ENCODE results near the gene SSB.

Gene SSB

DNA sequence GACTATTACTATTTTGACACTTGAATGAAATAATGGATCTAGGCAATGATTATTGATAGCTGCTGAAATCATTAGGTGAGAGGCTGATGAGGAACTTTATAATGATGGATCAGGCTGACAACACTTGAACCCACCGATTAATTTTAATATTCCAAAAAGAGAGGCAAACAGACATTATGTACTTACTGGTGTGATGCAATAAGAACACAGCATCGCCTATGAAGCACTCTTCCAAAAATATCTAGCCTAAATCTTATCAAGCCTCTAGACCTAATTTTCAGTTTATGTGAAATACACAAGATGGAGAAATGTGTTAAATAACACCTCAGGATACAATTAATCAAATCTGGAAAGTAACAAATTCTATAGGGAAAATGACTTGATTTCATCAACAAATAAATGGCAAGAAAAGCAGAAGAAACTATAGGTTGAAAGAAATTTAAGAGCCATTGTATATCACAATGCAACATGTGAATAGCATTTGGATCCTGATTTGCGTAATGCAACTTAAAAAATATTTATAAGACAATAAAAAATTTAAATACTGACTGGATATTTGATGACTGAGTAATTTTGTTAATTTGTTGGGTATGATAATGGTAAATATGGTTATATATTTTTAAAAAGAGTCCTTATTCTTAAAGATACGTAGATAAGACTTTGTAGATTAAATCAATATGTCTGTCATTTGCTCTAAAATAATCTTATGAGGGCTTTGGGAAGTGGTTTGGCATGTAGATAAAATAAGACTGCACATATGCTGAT lies 17.2 kb upstream of the SSB start:
- TF ChIP-seq, protein P1, sequence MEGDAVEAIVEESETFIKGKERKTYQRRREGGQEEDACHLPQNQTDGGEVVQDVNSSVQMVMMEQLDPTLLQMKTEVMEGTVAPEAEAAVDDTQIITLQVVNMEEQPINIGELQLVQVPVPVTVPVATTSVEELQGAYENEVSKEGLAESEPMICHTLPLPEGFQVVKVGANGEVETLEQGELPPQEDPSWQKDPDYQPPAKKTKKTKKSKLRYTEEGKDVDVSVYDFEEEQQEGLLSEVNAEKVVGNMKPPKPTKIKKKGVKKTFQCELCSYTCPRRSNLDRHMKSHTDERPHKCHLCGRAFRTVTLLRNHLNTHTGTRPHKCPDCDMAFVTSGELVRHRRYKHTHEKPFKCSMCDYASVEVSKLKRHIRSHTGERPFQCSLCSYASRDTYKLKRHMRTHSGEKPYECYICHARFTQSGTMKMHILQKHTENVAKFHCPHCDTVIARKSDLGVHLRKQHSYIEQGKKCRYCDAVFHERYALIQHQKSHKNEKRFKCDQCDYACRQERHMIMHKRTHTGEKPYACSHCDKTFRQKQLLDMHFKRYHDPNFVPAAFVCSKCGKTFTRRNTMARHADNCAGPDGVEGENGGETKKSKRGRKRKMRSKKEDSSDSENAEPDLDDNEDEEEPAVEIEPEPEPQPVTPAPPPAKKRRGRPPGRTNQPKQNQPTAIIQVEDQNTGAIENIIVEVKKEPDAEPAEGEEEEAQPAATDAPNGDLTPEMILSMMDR (IDR thresholded peaks at IDR 0.05; ENCODE audit: low read depth, low read length), result no peak
- H3K4me3 ChIP-seq (replicated peaks in 1 of 2; ENCODE audit: low read depth in 2 of 2, low read length in 2 of 2), result no peak overlapping the region

GRCh38 chr2:169782513-169782912 lies 16.2 kb upstream of the SSB start:
- TF ChIP-seq, protein P1 (IDR thresholded peaks at IDR 0.05; ENCODE audit: low read depth, low read length), result no peak
- DNase-seq (ENCODE audit: low read depth in 2 of 2), result no peak
- H3K4me3 ChIP-seq (replicated peaks in 1 of 2; ENCODE audit: low read depth in 2 of 2, low read length in 2 of 2), result no peak overlapping the region

More for the DNA sequence above, 17.2 kb upstream of the SSB start:
- no peak for DNase-seq (ENCODE audit: low read depth in 2 of 2)

GRCh38 chr2:169790581-169790980 lies 8.1 kb upstream of the SSB start:
- TF ChIP-seq, protein P1 (IDR thresholded peaks at IDR 0.05; ENCODE audit: low read depth, low read length), result no peak
- H3K4me3 ChIP-seq (replicated peaks in 1 of 2; ENCODE audit: low read depth in 2 of 2, low read length in 2 of 2), result no peak overlapping the region
- no peak for DNase-seq (ENCODE audit: low read depth in 2 of 2)

DNA sequence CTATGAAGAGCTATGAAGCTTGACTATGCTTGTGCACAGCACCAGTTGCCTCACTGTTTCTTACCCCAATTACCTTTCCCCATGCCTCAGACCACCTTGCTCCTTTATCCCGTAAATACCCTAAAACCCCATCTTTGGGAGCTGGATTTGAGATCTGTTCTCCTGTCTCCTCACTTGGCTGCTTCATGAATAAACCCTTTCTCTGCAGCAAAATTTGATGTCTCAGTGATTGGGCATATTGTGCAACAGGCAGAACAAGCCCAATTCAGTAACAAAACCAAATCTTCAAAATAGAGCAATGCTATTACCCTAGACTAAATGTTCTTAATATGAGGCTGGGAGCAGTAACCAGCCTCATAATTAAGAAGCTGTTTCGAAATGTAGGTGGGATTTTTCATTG lies 3.5 kb upstream of the SSB start:
- TF ChIP-seq, protein P1 (IDR thresholded peaks at IDR 0.05; ENCODE audit: low read depth, low read length), result no peak
- DNase-seq (ENCODE audit: low read depth in 2 of 2), result no peak
- no peak overlapping the region for H3K4me3 ChIP-seq (replicated peaks in 1 of 2; ENCODE audit: low read depth in 2 of 2, low read length in 2 of 2)

DNA sequence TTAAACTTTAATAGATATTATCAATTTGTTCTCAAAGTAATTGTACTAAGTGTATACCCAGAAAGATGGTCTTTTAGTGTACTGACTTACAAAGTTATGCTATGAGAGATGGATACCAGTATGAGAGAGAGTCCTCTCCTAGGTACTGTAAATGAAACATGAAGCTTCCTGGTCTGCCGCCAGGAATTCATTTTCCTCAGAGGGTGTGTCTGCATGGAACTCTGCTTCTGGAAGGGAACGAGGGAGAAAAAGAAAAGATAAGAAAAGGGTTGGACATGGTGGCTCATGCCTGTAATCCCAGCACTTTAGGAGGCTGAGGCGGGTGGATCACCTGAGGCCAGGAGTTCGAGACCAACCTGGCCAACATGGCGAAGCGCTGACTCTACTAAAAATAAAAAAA lies 2.2 kb upstream of the SSB start:
- TF ChIP-seq, protein P1 (IDR thresholded peaks at IDR 0.05; ENCODE audit: low read depth, low read length), result no peak
- H3K4me3 ChIP-seq (replicated peaks in 1 of 2; ENCODE audit: low read depth in 2 of 2, low read length in 2 of 2), result no peak overlapping the region
- DNase-seq (ENCODE audit: low read depth in 2 of 2), result peak in 1 of 2 donors; percentile 22

DNA sequence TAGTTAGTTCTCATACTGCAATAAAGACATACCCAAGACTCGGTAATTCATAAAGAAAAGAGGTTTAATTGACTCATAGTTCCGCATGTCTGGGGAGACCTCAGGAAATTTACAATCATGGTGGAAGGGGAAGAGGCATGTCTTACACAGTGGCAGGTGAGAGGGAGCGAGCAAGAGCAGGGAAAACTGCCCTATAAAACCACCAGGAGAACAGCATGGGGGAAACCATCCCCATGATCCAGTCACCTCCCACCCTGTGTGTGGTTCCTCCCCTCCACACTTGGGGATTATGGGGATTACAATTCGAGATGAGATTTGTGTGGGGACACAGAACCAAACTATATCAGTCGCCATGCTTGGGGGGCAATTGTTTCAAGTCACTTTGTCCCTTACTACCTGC lies 1.1 kb upstream of the SSB start:
- no peak overlapping the region for H3K4me3 ChIP-seq (replicated peaks in 1 of 2; ENCODE audit: low read depth in 2 of 2, low read length in 2 of 2)
- DNase-seq (ENCODE audit: low read depth in 2 of 2), result no peak
- TF ChIP-seq, protein P1 (IDR thresholded peaks at IDR 0.05; ENCODE audit: low read depth, low read length), result no peak

GRCh38 chr2:169798397-169798717 lies 314 bp upstream of the SSB start:
- TF ChIP-seq, protein P1 (IDR thresholded peaks at IDR 0.05; ENCODE audit: low read depth, low read length), result no peak
- no peak for DNase-seq (ENCODE audit: low read depth in 2 of 2)
- H3K4me3 ChIP-seq (replicated peaks in 1 of 2; ENCODE audit: low read depth in 2 of 2, low read length in 2 of 2), result peak overlapping the region; percentile 72 to 81

Data from cardiac fibroblast (primary cell).